Osteoblast (primary cell): ENCODE measurements around the gene MCTP2. TPM values are rescaled to one million over a fixed set of nuclear protein-coding genes. Genes with fewer than 3 reads are reported as not detected.

Experiments used
- DNase-seq: peaks from one replicate; pipeline ENCODE4 v3.0.0; 2011; ENCODE audit warnings: low spot score, mixed read lengths; ENCODE audit not compliant: insufficient read length; ENCODE audit errors: missing footprints
- H2AFZ ChIP-seq: 2 replicates; pipeline ENCODE4 v1.6.0; 2011; ENCODE audit warnings: mild to moderate bottlenecking, low read length
- H3K27ac ChIP-seq: 2 replicates; pipeline ENCODE4 v1.5.1; 2011; ENCODE audit warnings: mild to moderate bottlenecking, low read depth, low read length, moderate library complexity
- H3K27me3 ChIP-seq: 2 replicates; pipeline ENCODE4 v1.6.0; 2012; ENCODE audit warnings: mild to moderate bottlenecking, control low read depth, inconsistent platforms, low read length, moderate library complexity; ENCODE audit not compliant: insufficient read depth
- H3K36me3 ChIP-seq: 2 replicates; pipeline ENCODE4 v1.5.1; 2011; ENCODE audit warnings: mild to moderate bottlenecking, low read length, control low read depth, moderate library complexity; ENCODE audit not compliant: insufficient read depth
- H3K4me1 ChIP-seq: 2 replicates; pipeline ENCODE4 v1.5.1; 2011; ENCODE audit warnings: mild to moderate bottlenecking, low read length, control low read depth, moderate library complexity; ENCODE audit not compliant: insufficient read depth
- H3K4me2 ChIP-seq: 2 replicates; pipeline ENCODE4 v1.6.0; 2011; ENCODE audit warnings: mild to moderate bottlenecking, low read length; ENCODE audit not compliant: insufficient read depth
- H3K4me3 ChIP-seq: fragments of 200-600 bp; sonication (generic); 3 replicates; pipeline ENCODE4 v1.5.1; 2012; ENCODE audit warnings: mild to moderate bottlenecking, low read length, inconsistent platforms; ENCODE audit not compliant: insufficient read depth
- H3K79me2 ChIP-seq: 2 replicates; pipeline ENCODE4 v1.6.0; 2012; ENCODE audit warnings: mild to moderate bottlenecking, low read length, control low read depth, inconsistent platforms; ENCODE audit not compliant: insufficient read depth
- H3K9me3 ChIP-seq: 2 replicates; pipeline ENCODE4 v1.5.1; 2011; ENCODE audit warnings: low read depth, low read length, control low read depth
- H4K20me1 ChIP-seq: 2 replicates; pipeline ENCODE4 v1.6.0; 2012; ENCODE audit warnings: mild to moderate bottlenecking, low read length, control low read depth; ENCODE audit not compliant: insufficient read depth
- CTCF ChIP-seq: IDR thresholded peaks from 2 replicates; pipeline ENCODE4 v1.5.1; 2011; ENCODE audit warnings: mild to moderate bottlenecking, low read depth, low read length, moderate library complexity; ENCODE audit errors: extremely low read depth
- total RNA-seq: library from RNA; depleted of rRNA; stranded (reverse); fragments of >200 nt; gene quantifications from 2 replicates; pipeline ENCODE4 v1.2.3, GENCODE V29; 2012

Gene MCTP2
- total RNA-seq, 1 donor, result 16.3 TPM

- no peak overlapping the region for H3K4me2 ChIP-seq
- no peaks in the 10 kb centered on the region for H3K4me1 ChIP-seq
- no peaks in the 10 kb centered on the region for H3K9me3 ChIP-seq
- H2AFZ ChIP-seq, result no peak overlapping the region
- no peak overlapping the region for H3K4me3 ChIP-seq
- no peak for TF ChIP-seq CTCF
- H3K27me3 ChIP-seq, result no peaks in the 10 kb centered on the region
- DNase-seq, result no peak
- no peak overlapping the region for H3K27ac ChIP-seq
- H3K36me3 ChIP-seq, result no peaks in the 10 kb centered on the region
- no peaks in the 10 kb centered on the region for H4K20me1 ChIP-seq
- H3K79me2 ChIP-seq, result no peaks in the 10 kb centered on the region
Measured at GRCh38 chr15:94370206-94370935, 139.0 kb downstream of the MCTP2 start.

GRCh38 chr15:94370936-94371285, 139.6 kb downstream of the MCTP2 start:
- Histone ChIP-seq H3K79me2 (no peaks in the 10 kb centered on the region), H3K4me2 (no peak overlapping the region), H3K27ac (no peak overlapping the region), H3K4me3 (no peak overlapping the region), H3K4me1 (no peaks in the 10 kb centered on the region), H3K9me3 (no peaks in the 10 kb centered on the region), H4K20me1 (no peaks in the 10 kb centered on the region), H3K27me3 (no peaks in the 10 kb centered on the region), H3K36me3 (no peaks in the 10 kb centered on the region), H2AFZ (no peak overlapping the region)
- DNase-seq, result no peak
- no peak for TF ChIP-seq CTCF

DNA sequence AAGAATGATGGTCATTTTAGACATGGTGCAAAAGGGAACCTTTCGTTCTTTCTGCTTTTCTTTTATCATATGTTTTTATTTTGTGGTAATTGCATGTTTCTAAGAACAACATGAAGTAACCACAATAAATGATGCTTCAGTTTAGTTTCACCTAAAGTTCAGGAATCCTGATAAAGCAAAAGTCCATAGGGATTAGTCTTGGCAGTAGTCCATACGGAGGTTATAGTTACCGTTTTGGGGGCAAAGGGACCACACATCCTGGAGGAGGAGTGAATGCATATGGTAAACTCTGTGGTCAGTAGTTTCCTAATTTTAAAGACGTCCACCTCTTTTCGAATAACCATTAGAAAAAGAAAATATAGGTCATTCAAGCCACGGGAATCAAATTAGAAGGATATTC, 141.5 kb downstream of the MCTP2 start:
- H3K9me3 ChIP-seq, result no peaks in the 10 kb centered on the region
- no peak overlapping the region for H3K4me3 ChIP-seq
- no peaks in the 10 kb centered on the region for H3K27me3 ChIP-seq
- no peak for DNase-seq
- no peaks in the 10 kb centered on the region for H3K4me1 ChIP-seq
- no peaks in the 10 kb centered on the region for H3K79me2 ChIP-seq
- H3K4me2 ChIP-seq, result no peak overlapping the region
- no peak overlapping the region for H3K27ac ChIP-seq
- no peak overlapping the region for H2AFZ ChIP-seq
- no peaks in the 10 kb centered on the region for H4K20me1 ChIP-seq
- no peaks in the 10 kb centered on the region for H3K36me3 ChIP-seq
- TF ChIP-seq CTCF, result no peak

DNA sequence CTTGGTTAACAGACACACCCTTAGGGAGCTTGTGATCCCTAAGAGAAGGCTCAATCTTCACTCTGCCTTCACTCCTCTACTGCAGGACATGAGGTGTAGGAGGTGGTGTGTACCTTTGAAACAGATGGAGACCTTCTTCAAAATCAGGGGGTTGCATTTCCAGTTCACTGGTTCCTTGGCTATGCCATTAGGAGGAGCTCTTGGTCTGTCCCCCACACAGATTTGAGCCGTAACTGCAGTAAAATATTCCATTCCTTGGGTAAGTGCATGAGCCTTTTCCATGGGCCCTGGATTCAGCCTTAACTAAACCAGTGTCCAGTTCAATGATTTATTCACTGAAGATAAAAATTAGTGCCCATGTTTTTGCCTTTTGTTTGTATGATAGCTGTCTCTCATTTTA, 144.6 kb downstream of the MCTP2 start:
- DNase-seq, result no peak
- Histone ChIP-seq H3K36me3 (no peaks in the 10 kb centered on the region), H3K4me1 (no peaks in the 10 kb centered on the region), H3K79me2 (no peaks in the 10 kb centered on the region), H4K20me1 (no peaks in the 10 kb centered on the region), H3K27me3 (no peaks in the 10 kb centered on the region), H3K4me2 (no peak overlapping the region), H2AFZ (no peak overlapping the region), H3K4me3 (no peak overlapping the region), H3K9me3 (no peaks in the 10 kb centered on the region), H3K27ac (no peak overlapping the region)
- no peak for TF ChIP-seq CTCF
